Measurements from ENCODE around the gene HCLS1. TPM values are rescaled to one million over a fixed set of nuclear protein-coding genes. Genes with fewer than 3 reads are reported as not detected.

The HCLS1 gene
- total RNA-seq, 3 donors from 2014 or later (not counting 1 experiment from before 2014, with no cell fraction given): 331 to 356 (median 336) TPM

DNA sequence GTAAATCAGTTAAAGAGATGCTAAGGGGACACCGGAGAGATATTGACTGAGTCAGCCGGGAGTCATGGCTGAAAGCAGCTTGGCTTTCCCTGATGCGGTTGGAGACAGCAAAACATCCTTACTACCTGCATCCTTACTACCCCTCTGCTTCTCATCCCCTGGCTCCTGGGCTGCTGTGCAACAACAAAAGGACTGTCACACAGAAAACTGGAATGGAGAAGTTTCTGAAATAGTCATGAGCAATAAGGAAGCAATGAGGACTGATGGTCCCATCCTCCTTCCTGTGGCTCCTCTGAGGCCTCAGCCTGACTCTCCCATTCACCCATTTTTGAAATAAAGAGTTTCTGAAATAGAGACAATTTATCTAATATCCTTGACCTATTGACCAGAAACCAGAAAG, 1.1 kb downstream of the HCLS1 start:
- H3K4me1 Mint-ChIP-seq: peaks cover 61 to 62% of the 10 kb centered on the region in 2 donors
- peak overlapping the region; percentile 77 for H3K4me3 ChIP-seq (ENCODE audit: low read length)
- no peaks in the 10 kb centered on the region for H3K27me3 ChIP-seq (ENCODE audit: control insufficient read depth, insufficient read depth, low read length)
- peaks cover 45% of the 10 kb centered on the region for H3K4me1 ChIP-seq (ENCODE audit: control insufficient read depth, insufficient read depth, low read length)
- peak in 1 of 2 donors; percentile 6 for DNase-seq
- H3K27ac ChIP-seq (ENCODE audit: low read length): peak overlapping the region; percentile 94
- H3K36me3 Mint-ChIP-seq: peaks cover 22% of the 10 kb centered on the region
- no peaks in the 10 kb centered on the region for H3K9me3 Mint-ChIP-seq
- no peaks in the 10 kb centered on the region for H3K9me3 ChIP-seq (ENCODE audit: control insufficient read depth, insufficient read depth, low read length)
- 78% methylated on average over 3 of the region's 3 CpGs for WGBS (ENCODE audit: insufficient coverage)
- peak overlapping the region; percentile 96 for H3K4me3 Mint-ChIP-seq
- intact Hi-C loops (cut with micrococcal nuclease): no loop called here
- TF ChIP-seq, protein P1, sequence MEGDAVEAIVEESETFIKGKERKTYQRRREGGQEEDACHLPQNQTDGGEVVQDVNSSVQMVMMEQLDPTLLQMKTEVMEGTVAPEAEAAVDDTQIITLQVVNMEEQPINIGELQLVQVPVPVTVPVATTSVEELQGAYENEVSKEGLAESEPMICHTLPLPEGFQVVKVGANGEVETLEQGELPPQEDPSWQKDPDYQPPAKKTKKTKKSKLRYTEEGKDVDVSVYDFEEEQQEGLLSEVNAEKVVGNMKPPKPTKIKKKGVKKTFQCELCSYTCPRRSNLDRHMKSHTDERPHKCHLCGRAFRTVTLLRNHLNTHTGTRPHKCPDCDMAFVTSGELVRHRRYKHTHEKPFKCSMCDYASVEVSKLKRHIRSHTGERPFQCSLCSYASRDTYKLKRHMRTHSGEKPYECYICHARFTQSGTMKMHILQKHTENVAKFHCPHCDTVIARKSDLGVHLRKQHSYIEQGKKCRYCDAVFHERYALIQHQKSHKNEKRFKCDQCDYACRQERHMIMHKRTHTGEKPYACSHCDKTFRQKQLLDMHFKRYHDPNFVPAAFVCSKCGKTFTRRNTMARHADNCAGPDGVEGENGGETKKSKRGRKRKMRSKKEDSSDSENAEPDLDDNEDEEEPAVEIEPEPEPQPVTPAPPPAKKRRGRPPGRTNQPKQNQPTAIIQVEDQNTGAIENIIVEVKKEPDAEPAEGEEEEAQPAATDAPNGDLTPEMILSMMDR (IDR thresholded peaks at IDR 0.05): no peak
- H3K36me3 ChIP-seq (ENCODE audit: control insufficient read depth, insufficient read depth, low read length): peaks cover 42% of the 10 kb centered on the region
- H3K27ac Mint-ChIP-seq: peak overlapping the region; percentile 97 to 99
- ATAC-seq: no peak
- no peaks in the 10 kb centered on the region for H3K27me3 Mint-ChIP-seq (ENCODE audit: low read depth in 2 of 2)

DNA sequence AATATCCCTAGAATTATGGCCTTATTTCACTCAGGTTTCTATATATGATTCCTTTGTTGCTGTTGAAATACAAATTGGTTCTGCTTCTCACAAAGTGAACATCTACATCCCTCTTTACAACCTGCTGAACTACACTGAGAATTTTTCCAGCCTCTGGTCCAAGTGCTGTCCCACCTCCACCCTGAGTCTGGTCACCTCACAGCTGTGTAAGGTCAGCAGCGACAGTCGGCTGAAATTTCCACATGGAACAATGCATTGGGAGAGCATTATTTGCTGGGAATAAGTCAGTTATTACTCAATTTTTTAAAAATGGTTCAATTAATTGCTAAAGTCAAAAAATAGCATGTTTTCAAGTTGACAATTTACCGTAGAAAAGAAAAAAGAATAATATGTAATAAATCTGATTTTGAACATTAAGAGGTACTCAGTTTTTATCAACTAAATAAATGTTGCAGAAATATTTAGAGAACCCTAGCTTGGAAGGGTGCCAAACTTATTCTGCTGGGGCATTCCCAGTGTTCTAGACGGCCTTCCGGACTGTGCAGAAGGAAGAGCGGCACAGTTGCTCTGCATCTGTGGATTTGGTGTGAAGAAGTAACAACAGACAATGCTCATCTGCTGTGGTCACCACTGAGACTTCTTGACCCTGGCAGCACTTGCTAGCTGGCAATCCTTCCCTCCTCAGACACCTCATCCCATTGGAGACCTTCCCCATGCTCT, 1.8 kb downstream of the HCLS1 start:
- H3K9me3 ChIP-seq (ENCODE audit: control insufficient read depth, insufficient read depth, low read length): no peaks in the 10 kb centered on the region
- H3K4me3 ChIP-seq (ENCODE audit: low read length): peak overlapping the region; percentile 77
- intact Hi-C loops (cut with micrococcal nuclease): no loop called here
- Mint-ChIP-seq H3K4me1 (peaks cover 68 to 69% of the 10 kb centered on the region in 2 donors), H3K36me3 (peaks cover 15% of the 10 kb centered on the region), H3K27ac (peak overlapping the region; percentile 97 to 99), H3K9me3 (no peaks in the 10 kb centered on the region), H3K4me3 (peak overlapping the region; percentile 96), H3K27me3 (ENCODE audit: low read depth in 2 of 2) (no peaks in the 10 kb centered on the region)
- peak in 1 of 2 donors; percentile 11 for DNase-seq
- ATAC-seq: no peak
- TF ChIP-seq, protein P1 (IDR thresholded peaks at IDR 0.05): no peak
- H3K36me3 ChIP-seq (ENCODE audit: control insufficient read depth, insufficient read depth, low read length): peaks cover 35% of the 10 kb centered on the region
- peaks cover 47% of the 10 kb centered on the region for H3K4me1 ChIP-seq (ENCODE audit: control insufficient read depth, insufficient read depth, low read length)
- H3K27ac ChIP-seq (ENCODE audit: low read length): peak overlapping the region; percentile 94
- WGBS (ENCODE audit: insufficient coverage): 98% methylated on average over 5 of the region's 6 CpGs
- H3K27me3 ChIP-seq (ENCODE audit: control insufficient read depth, insufficient read depth, low read length): no peaks in the 10 kb centered on the region

DNA sequence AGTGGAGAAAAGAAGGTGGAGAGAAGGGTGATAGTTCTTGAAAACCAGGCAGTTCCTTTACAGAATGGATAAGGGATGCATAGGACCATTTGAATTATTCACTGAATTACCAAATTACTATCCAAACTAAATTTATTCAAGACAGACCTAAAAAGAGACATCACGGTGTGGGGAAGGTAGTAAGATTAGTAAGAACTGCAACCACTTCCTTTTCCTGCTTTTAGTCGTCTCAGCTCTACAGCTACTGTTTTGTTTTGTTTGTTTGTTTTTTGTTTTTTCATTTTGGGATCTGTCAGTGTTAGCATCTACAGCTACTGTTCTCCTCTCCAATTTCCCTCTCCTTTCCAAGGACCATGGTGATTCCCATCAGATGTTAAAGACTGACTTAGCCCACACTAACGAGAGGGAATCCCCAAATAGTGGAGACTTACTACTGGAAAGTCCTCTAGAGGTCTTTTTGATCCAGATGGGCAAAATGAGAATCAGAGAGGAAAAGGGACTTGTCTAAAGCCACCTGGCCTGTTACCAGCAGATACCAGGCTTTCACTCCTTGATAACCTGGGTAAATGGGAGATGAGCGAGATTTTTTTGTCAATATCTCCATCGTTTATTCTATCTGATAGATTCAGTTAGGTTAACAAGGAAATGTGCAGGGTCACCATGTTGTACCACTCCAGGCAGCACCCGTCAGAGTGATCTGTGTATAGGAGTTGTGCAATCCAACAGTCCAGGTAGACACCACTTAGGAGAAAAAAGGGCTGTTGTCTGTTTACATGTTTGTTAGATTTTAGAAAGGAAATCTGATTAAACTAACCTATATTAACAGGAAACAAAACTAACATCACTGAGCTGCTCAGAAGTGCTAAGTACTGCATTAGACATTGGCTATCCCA, 6.0 kb downstream of the HCLS1 start:
- TF ChIP-seq, protein P1 (IDR thresholded peaks at IDR 0.05): no peak
- no peaks in the 10 kb centered on the region for H3K27me3 Mint-ChIP-seq (ENCODE audit: low read depth in 2 of 2)
- intact Hi-C loops (cut with micrococcal nuclease): no loop called here
- no peaks in the 10 kb centered on the region for H3K27me3 ChIP-seq (ENCODE audit: control insufficient read depth, insufficient read depth, low read length)
- H3K4me1 ChIP-seq (ENCODE audit: control insufficient read depth, insufficient read depth, low read length): peaks cover 39% of the 10 kb centered on the region
- ATAC-seq (peak; percentile 67 to 71 (median 70)), DNase-seq (peak in 1 of 2 donors; percentile 47)
- peaks cover 66 to 68% of the 10 kb centered on the region in 2 donors for H3K4me1 Mint-ChIP-seq
- H3K4me3 ChIP-seq (ENCODE audit: low read length): no peak overlapping the region
- H3K36me3 ChIP-seq (ENCODE audit: control insufficient read depth, insufficient read depth, low read length): peaks cover 69% of the 10 kb centered on the region
- peak overlapping the region; percentile 88 to 91 for H3K27ac Mint-ChIP-seq
- WGBS (ENCODE audit: insufficient coverage): 80% methylated on average over 4 of the region's 6 CpGs
- no peaks in the 10 kb centered on the region for H3K9me3 ChIP-seq (ENCODE audit: control insufficient read depth, insufficient read depth, low read length)
- peak overlapping the region; percentile 74 for H3K27ac ChIP-seq (ENCODE audit: low read length)
- H3K4me3 Mint-ChIP-seq: peak overlapping the region; percentile 61
- peaks cover 15% of the 10 kb centered on the region for H3K36me3 Mint-ChIP-seq
- H3K9me3 Mint-ChIP-seq: no peaks in the 10 kb centered on the region
